Neural cell (in vitro differentiated cells): ENCODE data around the gene LAMA5. TPM values are rescaled to one million over a fixed set of nuclear protein-coding genes. Genes with fewer than 3 reads are reported as not detected.

ENCODE experiments used
- H2AFZ ChIP-seq: fragments of 200-600, 300-800 bp; sonication (generic), shearing (Covaris generic); 2 replicates; pipeline ENCODE4 v1.6.0; 2014; ENCODE audit warnings: low read depth, mild to moderate bottlenecking, antibody characterized with exemption, low read length, moderate library complexity
- H3F3A ChIP-seq: fragments of 200-600 bp; shearing (Covaris generic); 2 replicates; pipeline ENCODE4 v1.6.1; 2016; ENCODE audit warnings: mild to moderate bottlenecking, moderate library complexity, mixed read lengths, antibody characterized with exemption, low read length; ENCODE audit not compliant: insufficient read depth, poor library complexity, severe bottlenecking
- H3K27ac ChIP-seq: fragments of 200-600, 300-800 bp; sonication (generic), shearing (Covaris generic); 2 replicates; pipeline ENCODE4 v1.5.1; 2014; ENCODE audit warnings: mild to moderate bottlenecking, low read length, moderate library complexity
- H3K27me3 ChIP-seq: fragments of 300-800, 200-600 bp; sonication (generic), shearing (Covaris generic); 2 replicates; pipeline ENCODE4 v1.6.0; 2014; ENCODE audit warnings: mild to moderate bottlenecking, low read depth, low read length, moderate library complexity; ENCODE audit not compliant: insufficient read depth
- H3K36me3 ChIP-seq: fragments of 300-800, 200-600 bp; sonication (generic), shearing (Covaris generic); 2 replicates; pipeline ENCODE4 v1.5.1; 2014; ENCODE audit warnings: mild to moderate bottlenecking, antibody characterized with exemption, low read length, moderate library complexity; ENCODE audit not compliant: insufficient read depth
- H3K4me2 ChIP-seq: fragments of 300-800, 200-600 bp; sonication (generic), shearing (Covaris generic); 2 replicates; pipeline ENCODE4 v1.6.0; 2014; ENCODE audit warnings: mild to moderate bottlenecking, low read length
- H3K4me3 ChIP-seq: fragments of 300-800, 200-600 bp; sonication (generic), shearing (Covaris generic); 2 replicates; pipeline ENCODE4 v1.5.1; 2014; ENCODE audit warnings: mild to moderate bottlenecking, low read length, moderate library complexity
- H3K79me2 ChIP-seq: fragments of 200-600 bp; shearing (Covaris generic); replicated peaks from 2 replicates; pipeline ENCODE4 v1.6.0; 2014; ENCODE audit warnings: mild to moderate bottlenecking, low read length, moderate library complexity; ENCODE audit not compliant: insufficient read depth
- H3K9ac ChIP-seq: fragments of 300-800, 200-600 bp; sonication (generic), shearing (Covaris generic); 2 replicates; pipeline ENCODE4 v1.6.1; 2016; ENCODE audit warnings: mild to moderate bottlenecking, low read length, mixed read lengths
- H3K9me2 ChIP-seq: fragments of 200-600 bp; shearing (Covaris generic); 2 replicates; pipeline ENCODE4 v1.6.1; 2016; ENCODE audit warnings: mild to moderate bottlenecking, low read length, mixed read lengths; ENCODE audit not compliant: insufficient read depth
- H3K9me3 ChIP-seq: fragments of 200-600, 300-800 bp; sonication (generic), shearing (Covaris generic); 2 replicates; pipeline ENCODE4 v1.6.1; 2016; ENCODE audit warnings: mild to moderate bottlenecking, mixed run types, low read length, moderate library complexity, mixed read lengths
- H4K20me1 ChIP-seq: fragments of 200-600 bp; shearing (Covaris generic); 2 replicates; pipeline ENCODE4 v1.6.1; 2016; ENCODE audit warnings: mild to moderate bottlenecking, mixed run types; ENCODE audit not compliant: insufficient read depth
- CTCF ChIP-seq: fragments of 450-650 bp; IDR thresholded peaks from 2 replicates; pipeline ENCODE4 v1.5.1; 2014; ENCODE audit warnings: antibody characterized with exemption, mild to moderate bottlenecking, moderate library complexity; ENCODE audit not compliant: poor library complexity, severe bottlenecking
- EP300 ChIP-seq: fragments of 450-650 bp; conservative IDR thresholded peaks from 2 replicates; pipeline ENCODE4 v1.6.1; 2014; ENCODE audit warnings: antibody characterized with exemption, mild to moderate bottlenecking, moderate library complexity; ENCODE audit not compliant: poor library complexity, severe bottlenecking
- EZH2 ChIP-seq: fragments of 200-600, 300-800 bp; shearing (Covaris generic), sonication (generic); IDR thresholded peaks from 2 replicates; pipeline ENCODE4 v1.6.1; 2014; ENCODE audit warnings: antibody characterized with exemption, low read length, borderline replicate concordance, mild to moderate bottlenecking; ENCODE audit not compliant: insufficient read depth, poor library complexity, severe bottlenecking
- MXI1 ChIP-seq: fragments of 450-650 bp; conservative IDR thresholded peaks from 2 replicates; pipeline ENCODE4 v1.6.1; 2014; ENCODE audit warnings: antibody characterized with exemption, mild to moderate bottlenecking; ENCODE audit not compliant: poor library complexity, severe bottlenecking
- POLR2AphosphoS5 ChIP-seq: IDR thresholded peaks from 2 replicates; pipeline ENCODE4 v1.6.1; 2012
- RAD21 ChIP-seq: fragments of 450-650 bp; conservative IDR thresholded peaks from 2 replicates; pipeline ENCODE4 v1.6.1; 2014; ENCODE audit warnings: antibody characterized with exemption, mild to moderate bottlenecking, moderate library complexity
- REST ChIP-seq: IDR thresholded peaks from 2 replicates; pipeline ENCODE4 v1.6.1; 2012; ENCODE audit warnings: borderline replicate concordance
- SMC3 ChIP-seq: fragments of 450-650 bp; conservative IDR thresholded peaks from 2 replicates; pipeline ENCODE4 v1.6.1; 2014; ENCODE audit warnings: antibody characterized with exemption, mild to moderate bottlenecking, moderate library complexity; ENCODE audit not compliant: poor library complexity
- TAF1 ChIP-seq: IDR thresholded peaks from 2 replicates; pipeline ENCODE4 v1.6.1; 2012; ENCODE audit warnings: low read depth
- polyA plus RNA-seq: library from polyadenylated mRNA; depleted of rRNA; stranded (reverse); fragments of >200 nt; gene quantifications from 2 replicates; pipeline ENCODE4 v1.2.3, GENCODE V29; 2014

Gene LAMA5
- polyA plus RNA-seq, 1 donor from 2014 or later, result 27.2 TPM

GRCh38 chr20:62284448-62284847 is 82.7 kb downstream of the LAMA5 start:
- Histone ChIP-seq H3K27me3 (no peaks in the 10 kb centered on the region), H4K20me1 (no peaks in the 10 kb centered on the region), H3K4me2 (no peak overlapping the region), H3K9ac (no peak overlapping the region), H2AFZ (no peak overlapping the region), H3K79me2 (no peaks in the 10 kb centered on the region), H3F3A (no peaks in the 10 kb centered on the region), H3K4me3 (no peak overlapping the region), H3K9me3 (no peaks in the 10 kb centered on the region), H3K9me2 (no peaks in the 10 kb centered on the region), H3K36me3 (no peaks in the 10 kb centered on the region), H3K27ac (no peak overlapping the region)
- TF ChIP-seq EZH2, result no peak
- no peak for TF ChIP-seq RAD21
- no peak for TF ChIP-seq CTCF
- TF ChIP-seq EP300, result no peak
- TF ChIP-seq SMC3, result no peak
- no peak for TF ChIP-seq REST
- TF ChIP-seq TAF1, result no peak
- TF ChIP-seq POLR2AphosphoS5, result no peak
- TF ChIP-seq MXI1, result no peak

- TF ChIP-seq REST (no peak), RAD21 (no peak), CTCF (no peak), SMC3 (no peak), MXI1 (no peak), POLR2AphosphoS5 (no peak), TAF1 (no peak), EP300 (no peak), EZH2 (no peak)
- no peak overlapping the region for H3K4me3 ChIP-seq
- no peaks in the 10 kb centered on the region for H4K20me1 ChIP-seq
- no peaks in the 10 kb centered on the region for H3K79me2 ChIP-seq
- H3F3A ChIP-seq, result no peaks in the 10 kb centered on the region
- no peaks in the 10 kb centered on the region for H3K36me3 ChIP-seq
- H3K27me3 ChIP-seq, result no peaks in the 10 kb centered on the region
- no peak overlapping the region for H3K27ac ChIP-seq
- no peaks in the 10 kb centered on the region for H3K9me3 ChIP-seq
- H2AFZ ChIP-seq, result no peak overlapping the region
- H3K4me2 ChIP-seq, result no peak overlapping the region
- H3K9ac ChIP-seq, result no peak overlapping the region
- H3K9me2 ChIP-seq, result no peaks in the 10 kb centered on the region
These were observed 84.1 kb downstream of the LAMA5 start for GRCh38 chr20:62282877-62283503.
